Central memory CD8-positive, alpha-beta T cell (primary cell): Measurements from ENCODE around the gene KRT17.

ENCODE experiments used
- ATAC-seq: fragments of 150-1000 bp; cut with Tn5 transposase; replicated peaks from 2 replicates; pipeline ENCODE4 v1.10.0; 2022; ENCODE audit warnings: mild to moderate bottlenecking, moderate FRiP score, moderate number of reproducible peaks; ENCODE audit not compliant: poor library complexity, severe bottlenecking; ENCODE audit errors: extremely low read depth
- DNase-seq, 2 donors: peaks; one replicate each; pipeline ENCODE4 v3.0.0; 2021; ENCODE audit warnings: low spot score in 2 of 2
- H3K27ac Mint-ChIP-seq: one replicate; pipeline ENCODE4 v1.8.0; 2022; ENCODE audit warnings: low read depth, mild to moderate bottlenecking, moderate library complexity, mixed read lengths
- H3K27me3 Mint-ChIP-seq: one replicate; pipeline ENCODE4 v1.8.0; 2022; ENCODE audit warnings: mixed read lengths
- H3K36me3 Mint-ChIP-seq: one replicate; pipeline ENCODE4 v1.8.0; 2022; ENCODE audit warnings: mild to moderate bottlenecking, moderate library complexity, mixed read lengths; ENCODE audit not compliant: insufficient read depth
- H3K4me1 Mint-ChIP-seq: one replicate; pipeline ENCODE4 v1.8.0; 2022; ENCODE audit warnings: mixed read lengths
- H3K4me3 Mint-ChIP-seq: one replicate; pipeline ENCODE4 v1.8.0; 2022; ENCODE audit warnings: mild to moderate bottlenecking, moderate library complexity, mixed read lengths
- H3K9me3 Mint-ChIP-seq: one replicate; pipeline ENCODE4 v1.8.0; 2022; ENCODE audit warnings: mixed read lengths

The KRT17 gene

GRCh38 chr17:41571561-41572434 is 52.6 kb downstream of the KRT17 start, which contains the start of gene KRT9:
KRT9 (minus strand) TSS chr17:41572059; CDS start chr17:41571992, 67 bp downstream.
- Mint-ChIP-seq H3K9me3 (peaks cover 21% of the 10 kb centered on the region), H3K4me1 (peaks cover 22% of the 10 kb centered on the region), H3K4me3 (no peak within 1 kb of the TSS), H3K27me3 (peaks cover 63% of the 10 kb centered on the region), H3K36me3 (peaks cover 7% of the 10 kb centered on the region), H3K27ac (no peak within 1 kb of the TSS)
- no peak for DNase-seq
- ATAC-seq, result no peak
